ENCODE results near the gene GUK1. TPM values are rescaled to one million over a fixed set of nuclear protein-coding genes. Genes with fewer than 3 reads are reported as not detected.

GUK1 gene
- total RNA-seq, 4 donors from 2014 or later: 183 to 573 (median 382) TPM

- Histone ChIP-seq H3K4me3 (peak overlapping the region; percentile 61 to 86 (median 74)), H3K9me3 (no peaks in the 10 kb centered on the region), H3K36me3 (no peaks in the 10 kb centered on the region), H3K27me3 (no peaks in the 10 kb centered on the region), H3K27ac (peak overlapping the region; percentile 97 to 100 (median 99)), H3K4me1 (peaks cover 8 to 26% (median 21%) of the 10 kb centered on the region in 4 donors)
- in situ Hi-C loops (cut with MboI; ENCODE audit: low pct_ligation_motif_present in 1 of 4, low pct_unique_long_range_greater_than_20kb in 1 of 4, low sequenced_read_pairs in 3 of 4): no loop called here
- TF ChIP-seq CTCF (IDR thresholded peaks at IDR 0.05): peak; percentile 28 to 76 (median 44)
- no peak for TF ChIP-seq POLR2A (IDR thresholded peaks at IDR 0.05)
- no peak for TF ChIP-seq EP300 (IDR thresholded peaks at IDR 0.05; ENCODE audit: low read depth)
- TF ChIP-seq POLR2AphosphoS5 (IDR thresholded peaks at IDR 0.05): peak in 1 of 3 donors; percentile 73
- intact Hi-C loops (cut with DNase I; ENCODE audit: low total_unique reads): no loop called here
- WGBS, 2 donors (ENCODE audit: low coverage in 1 of 2): 16% methylated on average over 23 of the region's 26 CpGs; no CpG with 5 or more reads in 1 of the 2 donors
- peak; percentile 79 for DNase-seq
Observed at GRCh38 chr1:228166170-228166936, 26.3 kb downstream of the GUK1 start.

DNA sequence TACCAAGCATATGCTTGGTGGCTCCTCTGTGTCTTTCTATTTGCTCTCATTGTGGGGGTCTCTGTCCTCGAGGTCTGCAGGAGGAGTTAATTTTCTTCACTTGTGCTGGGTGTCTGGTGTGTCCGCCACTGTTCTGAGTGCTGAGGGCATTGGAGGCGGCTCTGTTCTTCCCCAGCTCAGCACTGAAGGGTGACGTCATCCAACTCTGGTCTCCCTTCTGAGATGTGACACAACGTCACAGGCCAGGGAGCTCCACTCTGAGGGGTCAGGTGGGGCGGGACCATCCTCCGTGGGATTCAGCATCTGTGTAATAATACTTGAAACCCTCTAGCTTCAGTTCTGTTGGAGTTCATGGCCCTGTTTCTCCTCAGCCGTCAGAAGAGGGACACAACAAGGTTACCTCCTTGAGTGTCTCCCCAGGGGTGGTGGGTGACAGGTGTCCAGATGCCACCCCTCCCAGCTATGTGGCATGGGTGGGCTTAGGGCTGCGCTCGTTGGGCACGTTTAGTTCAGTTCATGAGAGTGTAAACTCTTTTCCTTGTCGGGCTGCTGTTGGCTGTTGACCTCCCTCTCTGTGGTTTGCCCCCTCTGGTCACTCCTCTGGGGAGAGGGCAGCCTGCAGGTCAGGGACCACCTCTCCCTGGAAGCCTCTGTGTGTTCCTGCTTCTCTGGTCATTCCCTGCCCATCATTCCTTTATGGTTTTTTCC, 28.6 kb downstream of the GUK1 start:
- in situ Hi-C loops (cut with MboI; ENCODE audit: low pct_ligation_motif_present in 1 of 4, low pct_unique_long_range_greater_than_20kb in 1 of 4, low sequenced_read_pairs in 3 of 4): no loop called here

GRCh38 chr1:228169345-228169744, 29.3 kb downstream of the GUK1 start:
- no peak for TF ChIP-seq POLR2AphosphoS5 (IDR thresholded peaks at IDR 0.05)
- TF ChIP-seq CTCF (IDR thresholded peaks at IDR 0.05): no peak
- TF ChIP-seq POLR2A (IDR thresholded peaks at IDR 0.05): no peak
- no peak for TF ChIP-seq EP300 (IDR thresholded peaks at IDR 0.05; ENCODE audit: low read depth)
- Histone ChIP-seq H3K4me1 (peaks cover 4 to 20% (median 13%) of the 10 kb centered on the region in 4 donors), H3K9me3 (no peaks in the 10 kb centered on the region), H3K27me3 (no peaks in the 10 kb centered on the region), H3K27ac (no peak overlapping the region), H3K36me3 (no peaks in the 10 kb centered on the region), H3K4me3 (no peak overlapping the region)
- WGBS, 2 donors (ENCODE audit: low coverage in 1 of 2): 86 to 100% methylated on average over 1 to 2 of the region's 2 CpGs
- DNase-seq: no peak
- in situ Hi-C loops (cut with MboI; ENCODE audit: low pct_ligation_motif_present in 1 of 4, low pct_unique_long_range_greater_than_20kb in 1 of 4, low sequenced_read_pairs in 3 of 4): no loop called here
- intact Hi-C loops (cut with DNase I; ENCODE audit: low total_unique reads): no loop called here

More for the DNA sequence above, 28.6 kb downstream of the GUK1 start:
- intact Hi-C loops (cut with DNase I; ENCODE audit: low total_unique reads): no loop called here
- DNase-seq: no peak
- no peak for TF ChIP-seq POLR2A (IDR thresholded peaks at IDR 0.05)
- no peak for TF ChIP-seq POLR2AphosphoS5 (IDR thresholded peaks at IDR 0.05)
- TF ChIP-seq EP300 (IDR thresholded peaks at IDR 0.05; ENCODE audit: low read depth): no peak
- TF ChIP-seq CTCF (IDR thresholded peaks at IDR 0.05): no peak
- H3K4me1 ChIP-seq: peaks cover 4 to 19% (median 13%) of the 10 kb centered on the region in 4 donors
- H3K36me3 ChIP-seq: no peaks in the 10 kb centered on the region
- no peaks in the 10 kb centered on the region for H3K9me3 ChIP-seq
- 79% methylated on average over 12 of the region's 12 CpGs; no CpG with 5 or more reads in 1 of the 2 donors for whole genome bisulfite sequencing, 2 donors (ENCODE audit: low coverage in 1 of 2)
- no peak overlapping the region for H3K4me3 ChIP-seq
- H3K27me3 ChIP-seq: no peaks in the 10 kb centered on the region
- H3K27ac ChIP-seq: no peak overlapping the region

DNA sequence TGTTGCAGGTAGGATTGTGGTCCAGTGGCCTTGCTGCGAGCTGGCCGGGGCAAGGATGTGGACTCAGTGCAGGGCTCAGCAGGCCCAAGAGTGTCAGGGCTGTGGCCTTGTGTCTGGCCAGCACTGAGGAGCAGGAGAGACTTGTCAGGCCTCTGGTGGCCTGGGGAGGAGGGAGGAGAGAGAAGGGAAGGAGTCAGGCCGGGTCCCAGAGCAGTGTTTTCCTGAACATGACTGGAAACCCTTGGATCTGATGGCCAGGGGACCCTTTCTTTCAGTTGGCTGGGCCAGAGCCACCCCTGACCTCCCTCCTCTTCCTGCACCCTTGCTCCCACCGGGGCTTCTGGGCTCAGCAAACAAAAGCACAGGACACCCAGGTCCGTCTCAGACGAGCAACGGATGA, 30.6 kb downstream of the GUK1 start:
- intact Hi-C loops (cut with DNase I; ENCODE audit: low total_unique reads): no loop called here
- DNase-seq: no peak
- Histone ChIP-seq H3K4me3 (no peak overlapping the region), H3K4me1 (peaks cover 4 to 13% (median 8%) of the 10 kb centered on the region in 4 donors), H3K27me3 (no peaks in the 10 kb centered on the region), H3K36me3 (no peaks in the 10 kb centered on the region), H3K27ac (no peak overlapping the region), H3K9me3 (no peaks in the 10 kb centered on the region)
- in situ Hi-C loops (cut with MboI; ENCODE audit: low pct_ligation_motif_present in 1 of 4, low pct_unique_long_range_greater_than_20kb in 1 of 4, low sequenced_read_pairs in 3 of 4): loop anchor here in 1 of 4 donors (10.0 kb wide), 1 partner anchor 46 kb away; no protein-coding TSS in a partner anchor
- no peak for TF ChIP-seq POLR2A (IDR thresholded peaks at IDR 0.05)
- no peak for TF ChIP-seq POLR2AphosphoS5 (IDR thresholded peaks at IDR 0.05)
- TF ChIP-seq EP300 (IDR thresholded peaks at IDR 0.05; ENCODE audit: low read depth): no peak
- TF ChIP-seq CTCF (IDR thresholded peaks at IDR 0.05): no peak
- 76 to 90% methylated on average over 4 to 6 of the region's 7 CpGs for WGBS, 2 donors (ENCODE audit: low coverage in 1 of 2)
